ENCODE results near the gene MYO1D. TPM values are rescaled to one million over a fixed set of nuclear protein-coding genes. Genes with fewer than 3 reads are reported as not detected.

MYO1D gene
- total RNA-seq, 1 experiment from 2014 or later = 1.3 TPM

GRCh38 chr17:32481193-32481592, 395.7 kb downstream of the MYO1D start:
- CTCF ChIA-PET = no interaction called here
- no peak for DNase-seq (ENCODE audit: low read depth, low spot score)
- Histone ChIP-seq H3K27me3 (ENCODE audit: control insufficient read depth, insufficient read depth, low read length) (no peaks in the 10 kb centered on the region), H3K4me1 (ENCODE audit: control insufficient read depth, insufficient read depth, low read length) (peaks cover 20% of the 10 kb centered on the region), H3K4me3 (ENCODE audit: low read depth in 2 of 2, low read length in 2 of 2) (no peak overlapping the region), H3K36me3 (ENCODE audit: control insufficient read depth, insufficient read depth, low read length) (peaks cover 39% of the 10 kb centered on the region), H3K9me3 (ENCODE audit: control insufficient read depth, insufficient read depth, low read depth, low read length) (no peaks in the 10 kb centered on the region), H3K27ac (ENCODE audit: low read length) (no peak overlapping the region)
- POLR2A ChIA-PET = no interaction called here
- TSS peak; percentile 63 for BruUV-seq (replicated peaks)
- intact Hi-C loops (cut with micrococcal nuclease; ENCODE audit: unreplicated experiment) = loop anchor here (5.0 kb wide), 1 partner anchor 271 kb away; no protein-coding TSS in a partner anchor
- in situ Hi-C loops (cut with HindIII; ENCODE audit: low pct_unique_long_range_greater_than_20kb, low sequenced_read_pairs) = no loop called here
- no peak for TF ChIP-seq CTCF (IDR thresholded peaks at IDR 0.05)
- TF ChIP-seq TCF7L2 (IDR thresholded peaks at IDR 0.05; ENCODE audit: low read depth, low read length) = no peak
- no peak for TF ChIP-seq POLR2AphosphoS5 (IDR thresholded peaks at IDR 0.05; ENCODE audit: low read depth, low read length)
- no peak for TF ChIP-seq SIN3A (IDR thresholded peaks at IDR 0.05; ENCODE audit: borderline replicate concordance, insufficient read depth, low read depth, low read length)
- no peak for TF ChIP-seq REST (IDR thresholded peaks at IDR 0.05; ENCODE audit: insufficient read depth in 1 of 2, low read depth in 2 of 2, low read length in 1 of 2)
- no peak for ATAC-seq

- H3K27me3 ChIP-seq (ENCODE audit: control insufficient read depth, insufficient read depth, low read length) = no peaks in the 10 kb centered on the region
- no peak overlapping the region for H3K4me3 ChIP-seq (ENCODE audit: low read depth in 2 of 2, low read length in 2 of 2)
- DNase-seq (ENCODE audit: low read depth, low spot score) (no peak), ATAC-seq (no peak)
- intact Hi-C loops (cut with micrococcal nuclease; ENCODE audit: unreplicated experiment) (no loop called here), in situ Hi-C loops (cut with HindIII; ENCODE audit: low pct_unique_long_range_greater_than_20kb, low sequenced_read_pairs) (no loop called here)
- BruUV-seq (replicated peaks) = no TSS peak
- TF ChIP-seq POLR2AphosphoS5 (IDR thresholded peaks at IDR 0.05; ENCODE audit: low read depth, low read length) = no peak
- H3K9me3 ChIP-seq (ENCODE audit: control insufficient read depth, insufficient read depth, low read depth, low read length) = no peaks in the 10 kb centered on the region
- H3K36me3 ChIP-seq (ENCODE audit: control insufficient read depth, insufficient read depth, low read length) = peaks cover 52% of the 10 kb centered on the region
- H3K27ac ChIP-seq (ENCODE audit: low read length) = no peak overlapping the region
- H3K4me1 ChIP-seq (ENCODE audit: control insufficient read depth, insufficient read depth, low read length) = peaks cover 13% of the 10 kb centered on the region
- POLR2A ChIA-PET = no interaction called here
- CTCF ChIA-PET = no interaction called here
These were observed 397.8 kb downstream of the MYO1D start for GRCh38 chr17:32479074-32479617.

GRCh38 chr17:32477220-32477619, 399.7 kb downstream of the MYO1D start:
- Histone ChIP-seq H3K4me3 (ENCODE audit: low read depth in 2 of 2, low read length in 2 of 2) (no peak overlapping the region), H3K27me3 (ENCODE audit: control insufficient read depth, insufficient read depth, low read length) (no peaks in the 10 kb centered on the region), H3K4me1 (ENCODE audit: control insufficient read depth, insufficient read depth, low read length) (no peaks in the 10 kb centered on the region), H3K9me3 (ENCODE audit: control insufficient read depth, insufficient read depth, low read depth, low read length) (no peaks in the 10 kb centered on the region), H3K36me3 (ENCODE audit: control insufficient read depth, insufficient read depth, low read length) (peaks cover 52% of the 10 kb centered on the region), H3K27ac (ENCODE audit: low read length) (no peak overlapping the region)
- DNase-seq (ENCODE audit: low read depth, low spot score) (no peak), ATAC-seq (no peak)
- BruUV-seq (replicated peaks) = no TSS peak
- TF ChIP-seq CTCF (IDR thresholded peaks at IDR 0.05) (no peak), SIN3A (IDR thresholded peaks at IDR 0.05; ENCODE audit: borderline replicate concordance, insufficient read depth, low read depth, low read length) (no peak), REST (IDR thresholded peaks at IDR 0.05; ENCODE audit: insufficient read depth in 1 of 2, low read depth in 2 of 2, low read length in 1 of 2) (no peak), TCF7L2 (IDR thresholded peaks at IDR 0.05; ENCODE audit: low read depth, low read length) (no peak), POLR2AphosphoS5 (IDR thresholded peaks at IDR 0.05; ENCODE audit: low read depth, low read length) (no peak)
- in situ Hi-C loops (cut with HindIII; ENCODE audit: low pct_unique_long_range_greater_than_20kb, low sequenced_read_pairs) (no loop called here), intact Hi-C loops (cut with micrococcal nuclease; ENCODE audit: unreplicated experiment) (no loop called here)
- CTCF ChIA-PET = no interaction called here
- POLR2A ChIA-PET = no interaction called here

Data from Panc1 (cell line).